ENCODE data around the gene DIPK1B.

The DIPK1B gene

GRCh38 chr9:136769710-136770191, 57.4 kb downstream of the DIPK1B start:
- DNase-seq: no peak

- DNase-seq: no peak
These were observed 59.6 kb downstream of the DIPK1B start for GRCh38 chr9:136771907-136772415.

- no peak for DNase-seq
These were observed 61.1 kb downstream of the DIPK1B start for GRCh38 chr9:136773386-136774044.

All from fibroblast of skin of abdomen (primary cell).